Sciatic nerve (tissue), 2 donors: ENCODE data around the gene ENTPD1. TPM values are rescaled to one million over a fixed set of nuclear protein-coding genes. Genes with fewer than 3 reads are reported as not detected.
"Not testable (repeated sequence)": the region's sequence is repeated elsewhere in the genome, so short reads cannot be mapped to it uniquely, and the experiment has no call there.

Experiments used
- ATAC-seq: fragments of 200-7000 bp; cut with Tn5 transposase; one replicate; pipeline ENCODE4 v1.9.1; 2020; ENCODE audit warnings: mild to moderate bottlenecking, moderate library complexity
- DNase-seq: peaks from one replicate; pipeline ENCODE4 v3.0.0-alpha.2; 2020; ENCODE audit warnings: low spot score
- intact Hi-C: fragments of 100-400 bp; cut with DNase I; formaldehyde crosslinking; loops from one replicate; pipeline ENCODE4 v1.14.2; 2022
- total RNA-seq: library from RNA; stranded (reverse); fragmentation: NEBNext Ultra II Directional; extraction: Animal tissue kit (Norgen Biotek cat#: 25700); gene quantifications from one replicate; pipeline ENCODE4 v1.2.1, GENCODE V29; 2021
- donor health status: DM: no; HTN: no; CAD: no.
- donor health status: DM: no; HTN: no; CAD: no.

ENTPD1 gene, protein sequence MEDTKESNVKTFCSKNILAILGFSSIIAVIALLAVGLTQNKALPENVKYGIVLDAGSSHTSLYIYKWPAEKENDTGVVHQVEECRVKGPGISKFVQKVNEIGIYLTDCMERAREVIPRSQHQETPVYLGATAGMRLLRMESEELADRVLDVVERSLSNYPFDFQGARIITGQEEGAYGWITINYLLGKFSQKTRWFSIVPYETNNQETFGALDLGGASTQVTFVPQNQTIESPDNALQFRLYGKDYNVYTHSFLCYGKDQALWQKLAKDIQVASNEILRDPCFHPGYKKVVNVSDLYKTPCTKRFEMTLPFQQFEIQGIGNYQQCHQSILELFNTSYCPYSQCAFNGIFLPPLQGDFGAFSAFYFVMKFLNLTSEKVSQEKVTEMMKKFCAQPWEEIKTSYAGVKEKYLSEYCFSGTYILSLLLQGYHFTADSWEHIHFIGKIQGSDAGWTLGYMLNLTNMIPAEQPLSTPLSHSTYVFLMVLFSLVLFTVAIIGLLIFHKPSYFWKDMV
- 28.7 TPM for total RNA-seq

DNA sequence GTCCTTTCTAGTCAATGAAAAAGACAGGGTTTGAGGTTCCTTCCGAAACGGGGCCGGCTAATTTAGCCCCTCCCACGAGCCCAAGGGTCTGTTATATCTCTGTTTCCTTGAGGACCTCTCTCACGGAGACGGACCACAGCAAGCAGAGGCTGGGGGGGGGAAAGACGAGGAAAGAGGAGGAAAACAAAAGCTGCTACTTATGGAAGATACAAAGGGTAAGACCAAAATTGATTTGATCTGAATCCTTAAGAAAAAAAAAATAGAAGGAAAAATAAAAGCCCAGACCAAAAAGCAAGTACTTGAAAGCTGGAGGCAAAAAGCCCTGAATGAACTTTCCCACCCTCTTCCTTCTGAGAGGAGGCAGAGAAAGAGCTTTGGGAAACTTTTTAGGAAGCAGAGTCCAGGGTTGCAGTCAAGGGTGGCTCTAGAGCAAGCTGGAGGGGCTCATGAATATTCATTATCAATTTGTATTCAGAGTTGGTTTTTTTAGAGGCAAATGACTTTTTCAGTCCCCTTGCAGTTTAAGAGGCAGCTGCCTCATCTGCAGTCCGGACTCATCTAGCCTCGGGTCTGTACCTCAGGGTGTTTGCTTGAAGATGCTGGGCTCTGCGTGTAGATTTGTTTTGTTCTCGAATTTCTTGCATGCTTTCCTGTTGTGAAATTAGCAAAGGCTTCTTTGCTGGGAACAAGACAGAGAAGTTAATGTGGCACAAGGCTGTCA is at the start of gene ENTPD1:
Gene ENTPD1, plus strand, starts transcription at position 123 of the 721 bp plus-strand sequence. Its CDS starts 77 bp downstream, at position 200.
- ATAC-seq: peak; percentile 58
- intact Hi-C loops: no loop called here
- DNase-seq: no peak

GRCh38 chr10:95706573-95706972 is 49.4 kb upstream of the ENTPD1 start:
- ATAC-seq (peak; percentile 17), DNase-seq (no peak)
- intact Hi-C loops: loop anchor here (5.0 kb wide), 1 partner anchor 1251 kb away; no protein-coding TSS in a partner anchor

GRCh38 chr10:95706990-95707389 is 49.0 kb upstream of the ENTPD1 start:
- intact Hi-C loops: loop anchor here (5.0 kb wide), 1 partner anchor 1250 kb away; no protein-coding TSS in a partner anchor
- ATAC-seq: no peak

GRCh38 chr10:95711492-95711891 is 44.5 kb upstream of the ENTPD1 start:
- ATAC-seq: no peak
- intact Hi-C loops: no loop called here
- no peak for DNase-seq

More at GRCh38 chr10:95706990-95707389, 49.0 kb upstream of the ENTPD1 start:
- no peak for DNase-seq

DNA sequence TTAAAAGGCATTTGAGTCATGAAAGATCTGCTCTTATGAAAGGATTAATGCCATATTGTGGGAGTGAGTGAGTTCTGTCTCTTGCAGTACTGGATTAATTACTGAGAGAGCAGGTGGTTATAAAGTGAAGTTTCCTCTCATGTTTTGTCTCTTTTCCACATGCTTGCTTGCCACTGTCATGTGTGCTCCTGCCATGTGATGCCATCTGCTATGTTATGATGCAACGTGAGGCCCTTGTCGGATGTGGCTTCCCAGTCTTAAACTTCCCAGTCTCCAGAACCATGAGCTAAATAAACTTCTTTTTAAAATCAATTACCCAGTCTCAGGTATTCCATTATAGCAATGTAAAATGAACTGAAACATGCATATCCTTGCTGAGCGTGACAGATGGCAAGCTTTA is 39.5 kb upstream of the ENTPD1 start:
- no peak for DNase-seq
- no peak for ATAC-seq

GRCh38 chr10:95716866-95717265 is 39.1 kb upstream of the ENTPD1 start:
- intact Hi-C loops: no loop called here
- ATAC-seq: no peak
- no peak for DNase-seq

More for the DNA sequence above, 39.5 kb upstream of the ENTPD1 start:
- intact Hi-C loops: no loop called here

DNA sequence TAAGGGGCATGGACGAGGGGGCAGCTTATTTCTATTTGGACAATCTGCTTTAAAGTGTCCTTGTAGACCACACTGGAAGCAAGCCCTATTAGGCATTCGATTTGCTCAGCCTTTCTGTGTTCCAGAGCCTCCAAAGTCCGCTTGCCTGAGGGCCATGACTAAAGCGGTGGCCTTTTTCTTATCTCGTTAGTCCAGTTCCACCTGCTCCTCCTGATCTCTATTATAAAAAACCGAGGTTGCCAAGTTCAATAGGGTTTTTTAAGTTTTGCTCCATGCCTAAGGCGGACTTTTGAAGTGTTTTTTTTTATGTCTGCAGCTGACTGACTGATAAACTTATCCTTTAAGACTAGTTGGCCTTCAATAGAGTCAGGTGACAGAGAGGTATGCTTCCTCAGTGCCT is 35.2 kb upstream of the ENTPD1 start:
- DNase-seq, ATAC-seq, intact Hi-C loops: not testable (repeated sequence)

DNA sequence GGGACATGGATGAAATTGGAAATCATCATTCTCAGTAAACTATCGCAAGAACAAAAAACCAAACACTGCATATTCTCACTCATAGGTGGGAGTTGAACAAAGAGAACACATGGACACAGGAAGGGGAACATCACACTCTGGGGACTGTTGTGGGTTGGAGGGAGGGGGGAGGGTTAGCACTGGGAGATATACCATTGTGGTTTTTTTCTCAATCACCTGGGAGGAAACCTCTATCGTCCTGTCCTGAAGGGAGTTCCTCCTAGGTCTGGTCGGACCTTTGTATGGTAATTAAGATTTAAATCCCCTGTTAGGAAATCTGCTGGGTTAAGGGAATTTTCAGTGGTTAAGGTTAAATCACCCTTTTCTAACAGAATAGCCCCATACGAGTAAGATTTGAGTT is 33.5 kb upstream of the ENTPD1 start:
- intact Hi-C loops, ATAC-seq, DNase-seq: not testable (repeated sequence)

DNA sequence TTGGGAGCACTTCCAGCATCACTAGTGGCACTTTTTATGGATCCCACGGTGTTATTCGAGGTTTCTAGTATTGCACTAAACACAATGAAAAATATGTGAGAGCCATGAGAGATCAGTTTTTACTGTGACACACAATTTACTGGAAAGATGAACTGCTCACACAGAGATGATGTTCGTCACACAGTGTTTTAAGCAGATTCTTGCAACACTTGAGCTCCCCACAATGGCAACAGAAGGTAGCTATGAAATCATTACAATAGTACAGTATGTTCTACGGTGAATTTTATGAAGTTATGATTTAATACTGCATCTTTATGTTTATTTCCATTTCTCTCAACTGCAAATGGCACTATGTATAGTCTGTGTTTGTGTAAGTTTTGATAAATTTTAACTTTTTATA is 27.4 kb upstream of the ENTPD1 start:
- ATAC-seq: no peak

GRCh38 chr10:95729323-95730055 is 26.5 kb upstream of the ENTPD1 start:
- intact Hi-C loops: no loop called here
- DNase-seq (no peak), ATAC-seq (peak; percentile 28)

More for the DNA sequence above, 27.4 kb upstream of the ENTPD1 start:
- intact Hi-C loops: no loop called here
- no peak for DNase-seq

- intact Hi-C loops: no loop called here
- ATAC-seq (no peak), DNase-seq (no peak)
Observed at GRCh38 chr10:95730233-95730632, 25.7 kb upstream of the ENTPD1 start.

DNA sequence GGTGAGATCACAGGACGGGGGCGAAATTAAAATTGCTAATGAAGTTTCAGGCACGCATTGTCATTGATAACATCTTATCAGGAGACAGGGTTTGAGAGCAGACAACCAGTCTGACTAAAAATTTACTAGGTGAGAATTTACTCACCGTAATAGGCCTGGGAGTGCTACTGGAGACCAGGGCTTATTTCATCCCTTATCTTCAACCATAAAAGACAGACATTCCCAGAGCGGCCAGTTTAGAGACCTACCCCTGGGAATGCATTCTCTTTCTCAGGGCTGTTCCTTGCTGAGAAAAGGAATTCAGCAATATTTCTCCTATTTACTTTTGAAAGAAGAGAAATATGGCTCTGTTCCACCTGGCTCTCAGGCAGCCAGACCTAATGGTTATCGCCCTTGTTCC is 23.1 kb upstream of the ENTPD1 start:
- ATAC-seq, DNase-seq, intact Hi-C loops: not testable (repeated sequence)

DNA sequence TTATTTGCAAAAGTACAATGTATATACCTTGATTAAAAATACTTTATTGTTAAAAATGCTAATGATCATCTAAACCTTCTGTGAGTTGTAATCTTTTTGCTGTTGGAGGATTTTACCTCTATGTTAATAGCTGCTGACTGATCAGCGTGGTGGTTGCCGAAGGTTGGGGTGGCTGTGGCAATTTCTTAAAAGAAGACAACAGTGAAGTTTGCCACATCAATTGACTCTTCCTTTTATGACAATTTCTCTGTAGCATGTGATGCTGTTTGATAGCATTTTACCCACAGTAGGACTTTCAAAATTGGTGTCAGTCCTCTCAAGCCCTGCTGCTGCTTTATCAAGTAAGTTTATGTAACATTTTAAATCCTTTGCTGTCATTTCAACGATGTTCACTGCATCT is 16.9 kb upstream of the ENTPD1 start:
- intact Hi-C loops: no loop called here
- DNase-seq (no peak), ATAC-seq (no peak)

DNA sequence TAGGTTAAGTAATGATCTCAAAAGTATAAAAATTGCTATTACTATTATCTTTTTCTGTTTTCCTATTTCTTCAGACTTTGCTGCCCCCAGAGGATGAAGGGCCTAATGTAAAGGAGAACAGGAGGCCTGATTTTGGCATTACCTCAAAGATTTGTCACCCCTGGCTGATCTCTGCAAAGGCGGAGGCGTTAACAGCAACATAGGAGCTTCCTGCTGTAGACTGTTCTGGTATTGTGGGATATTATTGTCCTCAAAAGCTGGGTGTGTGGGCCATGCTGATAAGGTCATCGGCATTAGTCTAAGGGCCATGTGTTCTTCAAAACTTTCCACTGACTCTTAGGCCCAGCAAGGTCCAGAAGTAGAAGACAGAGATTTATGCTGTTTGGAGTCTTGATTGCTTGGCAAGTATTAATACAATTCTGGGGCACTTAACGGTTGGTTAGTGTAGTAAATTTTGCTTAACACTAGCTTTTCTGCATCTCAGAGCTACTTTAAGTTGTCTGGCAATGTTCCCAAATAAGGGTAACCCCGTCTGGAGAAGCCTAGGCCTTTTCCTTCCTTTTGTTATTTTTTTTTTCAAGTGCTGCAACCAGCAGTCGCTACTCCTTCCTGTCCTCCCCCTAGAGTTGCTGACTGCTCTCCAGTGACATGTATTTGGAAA is 14.0 kb upstream of the ENTPD1 start:
- ATAC-seq (peak; percentile 69), DNase-seq (no peak)
- intact Hi-C loops: no loop called here

DNA sequence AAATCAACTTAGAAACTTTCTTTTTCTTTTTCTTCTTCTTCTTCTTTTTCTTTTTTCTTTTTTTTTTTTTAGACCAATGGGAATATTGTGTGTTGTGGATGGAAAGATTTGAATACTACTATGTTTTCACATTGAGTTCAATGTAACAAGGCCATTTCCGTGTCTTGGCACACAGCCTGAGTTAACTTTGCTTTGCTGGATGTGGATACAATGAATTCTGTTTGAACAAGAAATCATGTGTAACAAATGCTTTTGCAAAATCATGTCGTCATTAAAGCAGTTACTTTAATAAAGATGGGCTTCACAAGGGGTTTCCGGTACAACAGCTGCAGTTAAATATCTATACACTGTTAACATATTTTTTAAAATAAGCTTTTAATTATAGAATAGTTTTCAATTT is 13.5 kb upstream of the ENTPD1 start:
- DNase-seq (no peak), ATAC-seq (no peak)

GRCh38 chr10:95742962-95743535 is 12.9 kb upstream of the ENTPD1 start:
- ATAC-seq (no peak), DNase-seq (no peak)
- intact Hi-C loops: no loop called here

More for the DNA sequence above, 13.5 kb upstream of the ENTPD1 start:
- intact Hi-C loops: no loop called here

GRCh38 chr10:95745501-95745900 is 10.5 kb upstream of the ENTPD1 start:
- DNase-seq (no peak), ATAC-seq (no peak)
- intact Hi-C loops: no loop called here

DNA sequence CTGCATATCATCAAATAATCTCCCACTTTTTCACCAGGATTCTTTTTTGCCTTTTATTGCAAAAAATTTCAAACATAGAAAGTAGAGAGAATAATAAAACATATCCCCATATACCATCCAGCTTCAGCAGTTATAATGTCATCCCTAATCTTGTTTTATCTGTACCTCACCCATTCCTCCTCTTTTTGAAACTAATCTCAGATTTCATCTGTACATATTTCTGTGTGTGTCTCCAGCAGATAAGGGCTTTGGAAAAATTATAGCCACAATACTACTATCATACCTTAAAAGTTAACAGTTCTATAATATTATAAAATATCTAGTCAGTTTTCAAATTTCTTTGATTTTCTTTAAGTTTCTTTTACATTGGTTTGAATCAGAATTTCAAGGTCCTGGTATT is 7.6 kb upstream of the ENTPD1 start:
- intact Hi-C loops: no loop called here
- ATAC-seq (no peak), DNase-seq (no peak)
